Skeletal muscle tissue (tissue), 4 donors: ENCODE measurements around the gene ADIPOR2. TPM values are rescaled to one million over a fixed set of nuclear protein-coding genes. Genes with fewer than 3 reads are reported as not detected.

Experiments used
- H3K27ac ChIP-seq: one replicate; pipeline ENCODE4 v1.7.0; 2013; ENCODE audit warnings: mild to moderate bottlenecking, low read depth, low read length, inconsistent platforms
- H3K27me3 ChIP-seq, 3 donors: one replicate each; pipeline ENCODE4 v1.7.0; 2013; ENCODE audit warnings: low read length in 3 of 3; ENCODE audit not compliant: control insufficient read depth in 3 of 3, insufficient read depth in 3 of 3
- H3K36me3 ChIP-seq, 3 donors: one replicate each; pipeline ENCODE4 v1.7.0; 2013; ENCODE audit warnings: low read length in 3 of 3; ENCODE audit not compliant: control insufficient read depth in 3 of 3, insufficient read depth in 3 of 3
- H3K4me1 ChIP-seq, 3 donors: one replicate each; pipeline ENCODE4 v1.7.0; 2013; ENCODE audit warnings: low read length in 3 of 3, mild to moderate bottlenecking in 3 of 3; ENCODE audit not compliant: control insufficient read depth in 3 of 3, insufficient read depth in 3 of 3
- H3K4me3 ChIP-seq, 3 donors: one replicate each; pipeline ENCODE4 v1.7.0; 2013; ENCODE audit warnings: low read length in 3 of 3
- H3K9ac ChIP-seq, 3 donors: one replicate each; pipeline ENCODE4 v1.7.0; 2013; ENCODE audit warnings: low read length in 3 of 3, mild to moderate bottlenecking in 3 of 3, moderate library complexity in 2 of 3, low read depth in 1 of 3
- H3K9me3 ChIP-seq, 3 donors: one replicate each; pipeline ENCODE4 v1.7.0; 2013; ENCODE audit warnings: low read length in 3 of 3; ENCODE audit not compliant: control insufficient read depth in 3 of 3
- total RNA-seq: library from RNA; depleted of rRNA; stranded (reverse); fragments of >200 nt; gene quantifications from one replicate; pipeline ENCODE4 v1.2.3, GENCODE V29; 2014
- donor health status: Osteomylitis.

Gene ADIPOR2
- total RNA-seq, 1 donor from 2014 or later: 35.5 TPM

- peaks cover 0 to 3% (median 0%) of the 10 kb centered on the region in 3 donors for H3K36me3 ChIP-seq
- no peak overlapping the region for H3K4me3 ChIP-seq
- H3K9me3 ChIP-seq: no peaks in the 10 kb centered on the region
- no peak overlapping the region for H3K9ac ChIP-seq
- no peaks in the 10 kb centered on the region for H3K27me3 ChIP-seq
- H3K27ac ChIP-seq: no peak overlapping the region
- H3K4me1 ChIP-seq: peaks cover 0 to 4% (median 3%) of the 10 kb centered on the region in 3 donors
Measured at GRCh38 chr12:1767407-1768090, 76.7 kb downstream of the ADIPOR2 start.

- no peaks in the 10 kb centered on the region for H3K27me3 ChIP-seq
- no peak overlapping the region for H3K27ac ChIP-seq
- peaks cover 4 to 10% (median 5%) of the 10 kb centered on the region in 3 donors for H3K4me1 ChIP-seq
Measured at GRCh38 chr12:1768615-1769014, 77.7 kb downstream of the ADIPOR2 start.

GRCh38 chr12:1769809-1770494 lies 79.1 kb downstream of the ADIPOR2 start:
- Histone ChIP-seq H3K36me3 (peaks cover 0 to 3% (median 0%) of the 10 kb centered on the region in 3 donors), H3K4me3 (no peak overlapping the region), H3K27ac (no peak overlapping the region), H3K9ac (no peak overlapping the region), H3K9me3 (no peaks in the 10 kb centered on the region), H3K27me3 (no peaks in the 10 kb centered on the region), H3K4me1 (peaks cover 4 to 14% (median 10%) of the 10 kb centered on the region in 3 donors)

More at GRCh38 chr12:1768615-1769014, 77.7 kb downstream of the ADIPOR2 start:
- Histone ChIP-seq H3K36me3 (peaks cover 0 to 3% (median 0%) of the 10 kb centered on the region in 3 donors), H3K4me3 (no peak overlapping the region), H3K9ac (no peak overlapping the region), H3K9me3 (no peaks in the 10 kb centered on the region)

GRCh38 chr12:1773937-1774655 lies 83.2 kb downstream of the ADIPOR2 start:
- H3K36me3 ChIP-seq: peaks cover 0 to 3% (median 2%) of the 10 kb centered on the region in 3 donors
- H3K9ac ChIP-seq: peak overlapping the region; percentile 36 to 54 (median 45)
- H3K27me3 ChIP-seq: no peaks in the 10 kb centered on the region
- H3K4me1 ChIP-seq: peaks cover 20 to 27% (median 23%) of the 10 kb centered on the region in 3 donors
- peak overlapping the region; percentile 72 for H3K27ac ChIP-seq
- peak overlapping the region; percentile 16 to 53 (median 42) for H3K4me3 ChIP-seq
- no peaks in the 10 kb centered on the region for H3K9me3 ChIP-seq

- Histone ChIP-seq H3K4me1 (peaks cover 20 to 35% (median 23%) of the 10 kb centered on the region in 3 donors), H3K36me3 (peaks cover 0 to 5% (median 3%) of the 10 kb centered on the region in 3 donors), H3K27ac (peak overlapping the region; percentile 5)
Measured at GRCh38 chr12:1776170-1776921, 85.5 kb downstream of the ADIPOR2 start.

GRCh38 chr12:1777798-1778197 lies 86.9 kb downstream of the ADIPOR2 start:
- H3K4me1 ChIP-seq: peaks cover 21 to 42% (median 23%) of the 10 kb centered on the region in 3 donors
- H3K27me3 ChIP-seq: no peaks in the 10 kb centered on the region
- H3K9me3 ChIP-seq: no peaks in the 10 kb centered on the region
- no peak overlapping the region for H3K27ac ChIP-seq
- no peak overlapping the region for H3K9ac ChIP-seq
- no peak overlapping the region for H3K4me3 ChIP-seq
- peaks cover 0 to 5% (median 3%) of the 10 kb centered on the region in 3 donors for H3K36me3 ChIP-seq

More at GRCh38 chr12:1776170-1776921, 85.5 kb downstream of the ADIPOR2 start:
- Histone ChIP-seq H3K9ac (peak overlapping the region in 1 of 3 donors; percentile 39), H3K4me3 (no peak overlapping the region), H3K27me3 (no peaks in the 10 kb centered on the region), H3K9me3 (no peaks in the 10 kb centered on the region)

- Histone ChIP-seq H3K27ac (no peak overlapping the region), H3K4me3 (no peak overlapping the region), H3K9ac (no peak overlapping the region), H3K27me3 (no peaks in the 10 kb centered on the region), H3K36me3 (peaks cover 0 to 9% (median 6%) of the 10 kb centered on the region in 3 donors), H3K4me1 (peaks cover 17 to 42% (median 18%) of the 10 kb centered on the region in 3 donors), H3K9me3 (no peaks in the 10 kb centered on the region)
Measured at GRCh38 chr12:1778911-1779310, 88.0 kb downstream of the ADIPOR2 start.

- Histone ChIP-seq H3K27ac (no peak overlapping the region), H3K9ac (no peak overlapping the region), H3K4me3 (no peak overlapping the region), H3K27me3 (no peaks in the 10 kb centered on the region), H3K4me1 (peaks cover 13 to 45% (median 17%) of the 10 kb centered on the region in 3 donors), H3K36me3 (peaks cover 0 to 12% (median 11%) of the 10 kb centered on the region in 3 donors), H3K9me3 (no peaks in the 10 kb centered on the region)
Measured at GRCh38 chr12:1779783-1780182, 88.9 kb downstream of the ADIPOR2 start.

- Histone ChIP-seq H3K9ac (no peak overlapping the region), H3K36me3 (peaks cover 5 to 25% (median 22%) of the 10 kb centered on the region in 3 donors), H3K4me3 (no peak overlapping the region), H3K9me3 (no peaks in the 10 kb centered on the region), H3K4me1 (peaks cover 5 to 34% (median 7%) of the 10 kb centered on the region in 3 donors), H3K27me3 (no peaks in the 10 kb centered on the region), H3K27ac (no peak overlapping the region)
Measured at GRCh38 chr12:1781772-1782171, 90.9 kb downstream of the ADIPOR2 start.
